PFSK-1 (cell line): ENCODE results near the gene SLC4A3.

Source experiments
- FOXP2 ChIP-seq: optimal IDR thresholded peaks from 2 replicates; pipeline ENCODE3; 2011; ENCODE audit warnings: borderline replicate concordance, control low read depth, inconsistent platforms; ENCODE audit not compliant: insufficient read depth; ENCODE audit errors: extremely low read length, extremely low read depth
- POLR2AphosphoS5 ChIP-seq: IDR thresholded peaks from 2 replicates; pipeline ENCODE4 v1.6.1; 2012; ENCODE audit warnings: low read depth, mild to moderate bottlenecking, control low read depth, low read length, moderate library complexity
- REST ChIP-seq, 2 experiments: IDR thresholded peaks; 2 replicates each; pipeline versions ENCODE4 v1.6.1 to v1.8.0; 2011 to 2012; ENCODE audit warnings: low read depth in 2 of 2, low read length in 2 of 2, control low read depth in 1 of 2, inconsistent platforms in 1 of 2, mild to moderate bottlenecking in 1 of 2, moderate library complexity in 1 of 2; ENCODE audit not compliant: insufficient read depth in 1 of 2
- SIN3A ChIP-seq: IDR thresholded peaks from 2 replicates; pipeline ENCODE4 v1.6.1; 2012; ENCODE audit warnings: mild to moderate bottlenecking, low read length, moderate library complexity, borderline replicate concordance; ENCODE audit not compliant: insufficient read depth
- TAF1 ChIP-seq: IDR thresholded peaks from 2 replicates; pipeline ENCODE4 v1.6.1; 2012; ENCODE audit warnings: low read length, control low read depth, borderline replicate concordance; ENCODE audit not compliant: insufficient read depth

Gene SLC4A3

DNA sequence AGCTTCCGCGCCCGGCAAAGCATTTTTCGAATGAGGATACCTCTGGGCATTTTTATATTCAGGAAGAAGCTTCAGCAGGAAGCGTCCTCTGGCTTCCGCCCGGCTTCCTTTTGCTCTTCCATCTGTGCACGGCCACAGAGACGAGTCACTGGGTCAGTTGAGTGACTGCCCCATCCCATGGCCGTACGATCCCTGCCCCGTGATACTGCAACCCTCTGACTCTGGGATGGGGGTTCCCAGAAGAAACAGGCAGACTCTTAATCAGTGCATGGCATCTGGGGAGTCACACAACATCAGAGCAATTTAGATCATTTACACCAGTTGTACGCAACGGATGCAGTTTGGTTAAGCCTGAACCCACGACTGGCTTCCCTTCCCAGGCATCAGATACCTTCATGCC is 40.9 kb downstream of the SLC4A3 start:
- TF ChIP-seq REST (IDR thresholded peaks at IDR 0.05; ENCODE audit: insufficient read depth in 1 of 2, low read depth in 2 of 2, low read length in 2 of 2) (no peak), FOXP2 (no peak), TAF1 (no peak), POLR2AphosphoS5 (no peak), SIN3A (no peak)

DNA sequence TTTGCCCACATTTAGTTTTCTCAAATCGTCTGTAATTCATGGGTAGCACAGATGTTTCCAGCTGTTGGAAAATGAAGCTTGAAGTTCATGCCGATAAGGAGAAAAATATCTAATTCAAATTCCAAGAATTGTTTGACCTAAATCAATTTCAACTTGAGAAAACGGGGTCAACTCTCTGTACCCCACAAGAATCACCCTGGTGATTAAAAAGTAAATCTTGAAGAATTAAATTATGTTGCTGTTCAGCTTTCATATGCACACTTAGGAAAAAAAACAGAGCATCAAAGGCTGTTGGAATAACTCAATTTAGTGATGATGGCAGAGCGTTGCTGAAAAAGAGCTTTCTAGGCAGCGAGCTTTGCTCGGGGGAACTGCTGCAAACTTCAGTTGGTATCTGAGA is 43.0 kb downstream of the SLC4A3 start:
- TF ChIP-seq FOXP2, result no peak
- no peak for TF ChIP-seq SIN3A
- TF ChIP-seq REST (IDR thresholded peaks at IDR 0.05; ENCODE audit: insufficient read depth in 1 of 2, low read depth in 2 of 2, low read length in 2 of 2), result no peak
- TF ChIP-seq TAF1, result no peak
- TF ChIP-seq POLR2AphosphoS5, result no peak

DNA sequence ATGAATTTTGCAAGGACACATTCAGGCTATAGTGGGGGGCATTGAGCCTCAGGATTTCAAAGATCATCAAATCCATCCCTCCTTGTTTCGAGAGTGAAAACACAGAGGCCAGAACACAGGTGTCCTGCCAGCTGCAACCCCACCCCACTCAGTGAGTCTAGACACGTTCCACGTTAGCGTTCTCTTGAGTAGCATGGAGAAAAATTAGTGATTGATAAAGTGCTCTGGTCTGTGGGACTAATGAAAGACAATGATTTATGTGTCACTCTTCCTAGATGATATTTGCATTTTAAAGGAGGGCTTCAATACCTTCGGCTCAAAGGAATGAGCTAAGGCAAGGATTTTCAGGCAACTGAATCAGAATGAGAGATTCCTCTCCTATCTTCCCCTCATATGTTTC is 43.8 kb downstream of the SLC4A3 start:
- TF ChIP-seq FOXP2 (no peak), TAF1 (no peak), REST (IDR thresholded peaks at IDR 0.05; ENCODE audit: insufficient read depth in 1 of 2, low read depth in 2 of 2, low read length in 2 of 2) (no peak), POLR2AphosphoS5 (no peak), SIN3A (no peak)

GRCh38 chr2:219672406-219672805 is 45.0 kb downstream of the SLC4A3 start:
- TF ChIP-seq TAF1, result no peak
- no peak for TF ChIP-seq SIN3A
- no peak for TF ChIP-seq REST (IDR thresholded peaks at IDR 0.05; ENCODE audit: insufficient read depth in 1 of 2, low read depth in 2 of 2, low read length in 2 of 2)
- no peak for TF ChIP-seq FOXP2
- TF ChIP-seq POLR2AphosphoS5, result no peak

DNA sequence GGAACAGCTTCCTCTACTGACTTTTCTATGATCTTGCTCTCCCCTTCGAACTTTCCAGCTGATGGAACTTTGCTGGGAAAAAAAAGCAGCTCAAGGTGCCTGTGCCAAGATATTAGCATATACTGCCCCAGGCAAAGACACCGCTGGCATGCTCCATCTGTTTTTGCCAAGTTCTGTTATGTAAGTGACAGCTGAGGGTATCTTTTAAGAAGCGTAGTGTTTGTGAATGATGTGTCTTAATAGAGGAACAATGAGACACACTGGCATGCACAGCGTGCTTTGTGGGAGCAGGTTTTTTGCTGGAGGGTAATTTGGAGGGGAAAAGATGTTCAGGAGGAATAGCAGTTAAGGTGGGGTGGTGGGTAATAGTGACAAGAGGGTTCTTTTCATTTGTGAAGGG is 47.8 kb downstream of the SLC4A3 start:
- TF ChIP-seq REST (IDR thresholded peaks at IDR 0.05; ENCODE audit: insufficient read depth in 1 of 2, low read depth in 2 of 2, low read length in 2 of 2) (no peak), FOXP2 (no peak), POLR2AphosphoS5 (no peak), TAF1 (no peak), SIN3A (no peak)
